Mucosa of descending colon (tissue), 3 donors: ENCODE data around the gene TUT4. TPM values are rescaled to one million over a fixed set of nuclear protein-coding genes. Genes with fewer than 3 reads are reported as not detected.

Experiments
- ATAC-seq: fragments of 200-7000 bp; cut with Tn5 transposase; one replicate; pipeline ENCODE4 v1.9.1; 2020; ENCODE audit warnings: mild to moderate bottlenecking, moderate library complexity
- DNase-seq, 3 donors: peaks; one replicate each; pipeline ENCODE4 v3.0.0-alpha.2; 2020
- H3K36me3 ChIP-seq: fragments of 200-600 bp; one replicate; pipeline ENCODE4 v1.8.0; 2021; ENCODE audit warnings: low read depth, mild to moderate bottlenecking
- H3K4me1 ChIP-seq: fragments of 200-600 bp; one replicate; pipeline ENCODE4 v1.8.0; 2021; ENCODE audit warnings: low read depth, mild to moderate bottlenecking
- H3K4me3 ChIP-seq: fragments of 200-600 bp; one replicate; pipeline ENCODE4 v1.8.0; 2021; ENCODE audit warnings: mild to moderate bottlenecking
- H3K9me3 ChIP-seq: fragments of 200-600 bp; one replicate; pipeline ENCODE4 v1.8.0; 2021; ENCODE audit warnings: mild to moderate bottlenecking
- CTCF ChIP-seq: fragments of 200-600 bp; IDR thresholded peaks from one replicate; pipeline ENCODE4 v1.8.0; 2022; ENCODE audit warnings: antibody characterized with exemption, mild to moderate bottlenecking
- intact Hi-C, 2 donors: fragments of 100-400 bp; cut with DNase I in 1 of 2; cut with micrococcal nuclease in 1 of 2; formaldehyde crosslinking; loops; one replicate each; pipeline versions ENCODE4 v1.11.0 to v1.11.1; 2022; cut with DNase I, micrococcal nuclease
- total RNA-seq, 3 donors: library from RNA; stranded (reverse); fragmentation: NEBNext Ultra II Directional in 2 of 3; extraction: Animal tissue kit (Norgen Biotek cat#: 25700) in 2 of 3; gene quantifications; one replicate each; pipeline versions ENCODE4 v1.2.1 to v1.2.4, GENCODE V29; 2021 to 2023
- donor health status: DM: no; HTN: no; CAD: no; lungs with moderate emphysema.
- donor health status: DM: no; HTN: no; CAD: no.
- donor health status: DM: no; HTN: yes; CAD: no.

The TUT4 gene
- total RNA-seq, 3 donors from 2014 or later = 17.9 to 51.7 (median 20.8) TPM

DNA sequence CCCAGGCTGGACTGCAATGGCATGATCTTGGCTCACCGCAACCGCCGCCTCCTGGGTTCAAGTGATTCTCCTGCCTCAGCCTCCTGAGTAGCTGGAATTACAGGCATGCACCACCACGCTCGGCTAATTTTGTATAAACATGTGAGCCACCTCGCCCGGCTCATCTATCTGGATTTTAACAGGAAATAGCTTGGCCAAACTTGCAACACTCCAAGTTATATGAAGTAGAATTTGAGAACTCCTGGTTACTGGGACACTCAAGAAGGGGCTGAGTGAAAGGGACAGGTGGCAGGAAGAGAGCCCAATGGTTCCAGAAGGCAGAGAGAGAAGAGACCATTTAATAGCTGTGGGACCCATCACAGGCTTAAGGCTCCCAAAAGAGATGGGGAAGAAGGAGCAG is 46.3 kb upstream of the TUT4 start:
- DNase-seq (no peak), ATAC-seq (no peak)
- no peaks in the 10 kb centered on the region for H3K4me1 ChIP-seq
- no peaks in the 10 kb centered on the region for H3K9me3 ChIP-seq
- intact Hi-C loops = no loop called here
- no peak overlapping the region for H3K4me3 ChIP-seq
- no peaks in the 10 kb centered on the region for H3K36me3 ChIP-seq
- TF ChIP-seq CTCF = no peak

DNA sequence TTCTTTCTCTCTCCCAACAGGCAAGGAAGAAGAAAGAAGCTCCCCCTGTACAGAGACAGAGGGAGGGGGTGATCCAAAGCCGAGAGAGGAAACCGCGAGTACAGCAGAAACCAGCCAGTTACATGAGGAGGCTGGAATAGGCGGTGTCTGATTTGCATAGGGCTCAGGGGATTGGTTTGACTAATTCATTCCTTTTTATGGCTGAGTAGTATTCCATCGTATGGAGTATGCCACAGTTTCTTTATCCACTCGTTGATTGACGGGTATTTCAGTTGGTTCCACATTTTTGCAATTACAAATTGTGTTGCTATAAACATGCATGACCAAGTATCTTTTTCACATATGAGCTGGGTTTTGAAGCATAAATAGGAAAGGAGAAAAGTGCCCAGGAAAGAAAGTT is 45.8 kb upstream of the TUT4 start:
- ATAC-seq = no peak
- Histone ChIP-seq H3K4me1 (no peaks in the 10 kb centered on the region), H3K36me3 (no peaks in the 10 kb centered on the region), H3K4me3 (no peak overlapping the region), H3K9me3 (no peaks in the 10 kb centered on the region)
- no peak for TF ChIP-seq CTCF
- DNase-seq = no peak
- intact Hi-C loops = no loop called here

GRCh38 chr1:52597912-52598311 is 45.0 kb upstream of the TUT4 start:
- intact Hi-C loops = no loop called here
- H3K36me3 ChIP-seq = no peaks in the 10 kb centered on the region
- no peak overlapping the region for H3K4me3 ChIP-seq
- no peak for TF ChIP-seq CTCF
- no peak for DNase-seq
- no peaks in the 10 kb centered on the region for H3K4me1 ChIP-seq
- no peak for ATAC-seq
- H3K9me3 ChIP-seq = no peaks in the 10 kb centered on the region

GRCh38 chr1:52595061-52595460 is 42.2 kb upstream of the TUT4 start:
- Histone ChIP-seq H3K4me1 (no peaks in the 10 kb centered on the region), H3K4me3 (no peak overlapping the region), H3K36me3 (no peaks in the 10 kb centered on the region), H3K9me3 (no peaks in the 10 kb centered on the region)
- no peak for TF ChIP-seq CTCF
- no peak for DNase-seq
- intact Hi-C loops = no loop called here
- no peak for ATAC-seq

DNA sequence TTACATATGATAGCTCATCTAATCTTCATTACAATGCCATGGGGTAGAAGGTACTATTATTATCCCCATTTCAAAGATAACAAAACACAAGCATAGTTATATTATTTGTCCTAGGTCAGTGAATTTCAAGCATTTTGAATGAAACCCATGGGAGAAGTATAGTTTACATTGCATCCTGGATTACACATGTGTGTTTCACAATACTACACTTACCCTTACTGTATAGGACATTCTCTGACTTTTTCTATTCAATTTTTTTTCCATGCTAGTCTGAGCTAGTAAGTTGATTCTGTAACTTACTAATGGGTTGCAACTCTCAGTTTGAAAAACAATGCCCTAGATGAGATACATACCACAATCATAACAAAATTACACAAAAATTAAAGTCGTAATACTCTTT is 40.6 kb upstream of the TUT4 start:
- intact Hi-C loops = no loop called here
- DNase-seq = no peak
- Histone ChIP-seq H3K36me3 (no peaks in the 10 kb centered on the region), H3K9me3 (no peaks in the 10 kb centered on the region), H3K4me3 (no peak overlapping the region), H3K4me1 (no peaks in the 10 kb centered on the region)
- no peak for ATAC-seq
- no peak for TF ChIP-seq CTCF

GRCh38 chr1:52592637-52593323 is 39.9 kb upstream of the TUT4 start:
- no peaks in the 10 kb centered on the region for H3K36me3 ChIP-seq
- TF ChIP-seq CTCF = no peak
- no peaks in the 10 kb centered on the region for H3K4me1 ChIP-seq
- DNase-seq (no peak), ATAC-seq (no peak)
- no peaks in the 10 kb centered on the region for H3K9me3 ChIP-seq
- intact Hi-C loops = no loop called here
- no peak overlapping the region for H3K4me3 ChIP-seq
